HG02973 (cell line): ENCODE measurements around the gene OSBPL2.

Experiments
- ATAC-seq: cut with Tn5 transposase; IDR thresholded peaks from one replicate; pipeline ENCODE4 v1.9.1; 2021; ENCODE audit warnings: moderate library complexity; ENCODE audit not compliant: unreplicated experiment

Gene OSBPL2

GRCh38 chr20:62277253-62277652 lies 38.9 kb downstream of the OSBPL2 start:
- ATAC-seq = no peak

- ATAC-seq = no peak
These were observed 42.0 kb downstream of the OSBPL2 start for GRCh38 chr20:62280303-62280702.

GRCh38 chr20:62281161-62281933 lies 43.0 kb downstream of the OSBPL2 start:
- no peak for ATAC-seq

GRCh38 chr20:62282103-62282502 lies 43.8 kb downstream of the OSBPL2 start:
- no peak for ATAC-seq

- ATAC-seq = no peak
These were observed 44.7 kb downstream of the OSBPL2 start for GRCh38 chr20:62282877-62283503.

GRCh38 chr20:62284448-62284847 lies 46.1 kb downstream of the OSBPL2 start:
- no peak for ATAC-seq

GRCh38 chr20:62285151-62285550 lies 46.8 kb downstream of the OSBPL2 start:
- ATAC-seq = no peak

- ATAC-seq = no peak
These were observed 47.4 kb downstream of the OSBPL2 start for GRCh38 chr20:62285722-62286121.

GRCh38 chr20:62286493-62287064 lies 48.3 kb downstream of the OSBPL2 start:
- ATAC-seq = no peak

GRCh38 chr20:62287129-62287528 lies 48.8 kb downstream of the OSBPL2 start:
- no peak for ATAC-seq

GRCh38 chr20:62287759-62288534 lies 49.6 kb downstream of the OSBPL2 start:
- ATAC-seq = no peak

- no peak for ATAC-seq
These were observed 50.3 kb downstream of the OSBPL2 start for GRCh38 chr20:62288535-62289105.

- no peak for ATAC-seq
These were observed 50.8 kb downstream of the OSBPL2 start for GRCh38 chr20:62289131-62289530.

- no peak for ATAC-seq
These were observed 51.6 kb downstream of the OSBPL2 start for GRCh38 chr20:62289898-62290297.

GRCh38 chr20:62291251-62292066 lies 53.1 kb downstream of the OSBPL2 start:
- ATAC-seq = no peak

- ATAC-seq = no peak
These were observed 53.8 kb downstream of the OSBPL2 start for GRCh38 chr20:62292108-62292507.

- ATAC-seq = no peak
These were observed 54.9 kb downstream of the OSBPL2 start for GRCh38 chr20:62293111-62293784.

GRCh38 chr20:62293946-62294345 lies 55.6 kb downstream of the OSBPL2 start:
- no peak for ATAC-seq

- no peak for ATAC-seq
These were observed 56.2 kb downstream of the OSBPL2 start for GRCh38 chr20:62294516-62294915.
